Measurements from ENCODE around the gene CACNA2D1. TPM values are rescaled to one million over a fixed set of nuclear protein-coding genes. Genes with fewer than 3 reads are reported as not detected.

CACNA2D1 gene
- total and polyA plus RNA-seq, 9 of the 15 experiments (the other 6 are each of a cell fraction or from before 2014, with no cell fraction given), result 0.49 TPM; not detected in 8

GRCh38 chr7:82172881-82173280, 270.7 kb downstream of the CACNA2D1 start:
- no peak overlapping the region for H2AFZ ChIP-seq (ENCODE audit: low read depth, low read length)
- no peak for FAIRE-seq
- H3K27me3 ChIP-seq (ENCODE audit: control insufficient read depth in 2 of 2, insufficient read depth in 2 of 2, low read length in 2 of 2), result no peaks in the 10 kb centered on the region
- ChIA-PET CTCF (ENCODE audit: low intra/inter-chr PET ratio) (no interaction called here), POLR2A (no interaction called here)
- H3K79me2 ChIP-seq (ENCODE audit: control insufficient read depth, insufficient read depth, low read length), result no peaks in the 10 kb centered on the region
- DNase-seq (ENCODE audit: extremely low read depth in 1 of 4, low spot score in 3 of 4), result no peak
- intact Hi-C loops (cut with micrococcal nuclease) (no loop called here), in situ Hi-C loops (cut with MboI) (no loop called here)
- no peak for ATAC-seq
- H3K36me3 ChIP-seq (ENCODE audit: control insufficient read depth, insufficient read depth, low read length), result no peaks in the 10 kb centered on the region
- no peak overlapping the region for H3K4me3 ChIP-seq
- no peak overlapping the region for H3K9ac ChIP-seq (ENCODE audit: insufficient read depth in 1 of 2, low read depth in 2 of 2, low read length in 2 of 2)
- no peaks in the 10 kb centered on the region for H3K4me1 ChIP-seq (replicated peaks in 1 of 2; ENCODE audit: control insufficient read depth in 2 of 2, insufficient read depth in 2 of 2, low read length in 2 of 2)
- WGBS (ENCODE audit: insufficient coverage, low coverage, missing lambda C conversion rate), result 0% methylated on average over 2 of the region's 2 CpGs
- H3K9me1 ChIP-seq (ENCODE audit: control insufficient read depth, insufficient read depth, low read length), result no peaks in the 10 kb centered on the region
- BruUV-seq (replicated peaks), result no TSS peak
- H3K9me3 ChIP-seq (replicated peaks; ENCODE audit: control insufficient read depth, insufficient read depth, low read depth, low read length), result no peaks in the 10 kb centered on the region
- no peaks in the 10 kb centered on the region for H4K20me1 ChIP-seq (replicated peaks; ENCODE audit: control insufficient read depth, insufficient read depth, low read length)
- H3K4me2 ChIP-seq (ENCODE audit: insufficient read depth, low read length), result no peak overlapping the region
- no peak overlapping the region for H3K27ac ChIP-seq (ENCODE audit: extremely low read depth, low read depth, low read length)
- no peak for TF ChIP-seq TBP (optimal IDR thresholded peaks at IDR 0.05; ENCODE audit: low read depth, low read length)
- TF ChIP-seq TGIF2 (CRISPR knock-in tag; IDR thresholded peaks at IDR 0.05), result no peak
- TF ChIP-seq, protein P1, sequence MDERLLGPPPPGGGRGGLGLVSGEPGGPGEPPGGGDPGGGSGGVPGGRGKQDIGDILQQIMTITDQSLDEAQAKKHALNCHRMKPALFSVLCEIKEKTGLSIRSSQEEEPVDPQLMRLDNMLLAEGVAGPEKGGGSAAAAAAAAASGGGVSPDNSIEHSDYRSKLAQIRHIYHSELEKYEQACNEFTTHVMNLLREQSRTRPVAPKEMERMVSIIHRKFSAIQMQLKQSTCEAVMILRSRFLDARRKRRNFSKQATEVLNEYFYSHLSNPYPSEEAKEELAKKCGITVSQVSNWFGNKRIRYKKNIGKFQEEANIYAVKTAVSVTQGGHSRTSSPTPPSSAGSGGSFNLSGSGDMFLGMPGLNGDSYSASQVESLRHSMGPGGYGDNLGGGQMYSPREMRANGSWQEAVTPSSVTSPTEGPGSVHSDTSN (CRISPR knock-in tag; IDR thresholded peaks at IDR 0.05; ENCODE audit: low read depth), result no peak
- TF ChIP-seq, protein P1 (tag; conservative IDR thresholded peaks at IDR 0.05; ENCODE audit: low read depth), result no peak
- no peak for TF ChIP-seq NRF1 (conservative IDR thresholded peaks at IDR 0.05 in 1 of 2, IDR thresholded peaks at IDR 0.05 in 1 of 2)
- no peak for TF ChIP-seq CBX8 (IDR thresholded peaks at IDR 0.05; ENCODE audit: borderline replicate concordance, extremely low read depth, low read depth, low read length, poor library complexity, severe bottlenecking)
- no peak for TF ChIP-seq DIDO1 (tag; IDR thresholded peaks at IDR 0.05; ENCODE audit: low read depth)
- TF ChIP-seq RBM39 (optimal IDR thresholded peaks at IDR 0.05; ENCODE audit: low read depth, low read length), result no peak
- no peak for TF ChIP-seq PURB (CRISPR knock-in tag; IDR thresholded peaks at IDR 0.05; ENCODE audit: low read depth)
- TF ChIP-seq MITF (IDR thresholded peaks at IDR 0.05), result no peak
- no peak for TF ChIP-seq E2F8 (IDR thresholded peaks at IDR 0.05; ENCODE audit: low read depth, partially characterized antibody)
- TF ChIP-seq ZNF75A (CRISPR knock-in tag; IDR thresholded peaks at IDR 0.05), result no peak
- TF ChIP-seq HDAC8 (tag; IDR thresholded peaks at IDR 0.05), result no peak
- TF ChIP-seq GABPA (tag; conservative IDR thresholded peaks at IDR 0.05; ENCODE audit: low read depth), result no peak
- no peak for TF ChIP-seq U2AF2 (optimal IDR thresholded peaks at IDR 0.05; ENCODE audit: low read depth, low read length)

Measured in K562 (cell line).